ENCODE results near the gene PTPRO.
A peak's percentile ranks its signal among the peaks of the same experiment; 100 is the strongest.

The PTPRO gene

GRCh38 chr12:15458008-15458407 lies 135.7 kb downstream of the PTPRO start:
- no peak for DNase-seq

DNA sequence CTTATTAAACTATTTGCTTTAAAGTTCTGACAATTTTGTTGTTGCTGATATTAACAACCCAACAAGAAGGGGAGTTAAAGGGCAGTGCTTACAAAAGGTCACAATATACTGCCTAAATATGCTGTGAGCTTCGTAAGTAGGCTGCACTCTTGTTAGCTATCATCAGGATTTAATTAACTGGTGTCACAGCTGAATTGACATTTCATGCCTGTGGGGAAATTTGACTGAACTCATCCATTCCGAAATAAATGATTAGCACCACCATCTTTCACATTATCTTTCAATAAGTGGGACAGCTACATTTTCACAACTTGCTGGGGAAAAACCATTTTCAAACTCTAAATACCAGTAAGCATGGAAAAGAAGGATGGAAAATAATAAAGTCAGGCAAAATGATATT lies 146.6 kb downstream of the PTPRO start:
- no peak for DNase-seq

DNA sequence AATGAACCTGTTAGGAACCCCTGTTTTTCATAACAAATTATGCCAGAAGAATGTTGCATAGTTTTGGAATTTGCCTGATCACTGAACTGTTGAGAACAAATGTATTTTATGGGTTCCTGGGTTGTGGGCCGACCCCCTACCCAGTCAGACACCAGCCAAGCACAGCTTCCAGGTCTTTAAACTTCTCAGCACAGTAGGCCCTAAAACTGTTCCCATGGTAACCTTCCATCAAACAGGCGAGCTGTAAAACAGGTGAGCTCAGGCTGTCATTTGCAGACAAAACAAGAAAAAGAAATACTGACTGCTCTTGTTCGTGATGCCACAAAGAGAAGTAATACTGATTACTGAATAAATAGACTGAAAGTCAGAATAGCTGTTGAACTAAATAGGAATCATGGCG lies 147.0 kb downstream of the PTPRO start:
- no peak for DNase-seq

DNA sequence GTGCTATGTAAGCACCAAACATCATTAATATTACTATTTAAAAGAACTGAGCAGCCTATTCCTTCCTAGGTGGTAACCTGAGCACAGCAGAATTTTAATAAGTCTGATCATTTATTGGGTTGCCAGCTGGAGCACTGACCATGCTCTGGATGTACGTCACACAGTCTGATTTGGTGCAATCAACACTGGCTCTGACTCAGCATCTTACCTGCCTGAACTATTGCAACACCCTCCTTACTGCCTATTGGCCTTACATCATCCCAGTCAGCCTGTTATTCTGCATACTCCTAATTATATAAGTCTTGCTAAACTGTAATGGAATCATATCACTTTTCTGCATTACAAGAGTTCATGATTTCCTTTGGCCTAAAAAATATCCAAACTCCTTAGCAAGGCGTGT lies 149.7 kb downstream of the PTPRO start:
- DNase-seq, result no peak

DNA sequence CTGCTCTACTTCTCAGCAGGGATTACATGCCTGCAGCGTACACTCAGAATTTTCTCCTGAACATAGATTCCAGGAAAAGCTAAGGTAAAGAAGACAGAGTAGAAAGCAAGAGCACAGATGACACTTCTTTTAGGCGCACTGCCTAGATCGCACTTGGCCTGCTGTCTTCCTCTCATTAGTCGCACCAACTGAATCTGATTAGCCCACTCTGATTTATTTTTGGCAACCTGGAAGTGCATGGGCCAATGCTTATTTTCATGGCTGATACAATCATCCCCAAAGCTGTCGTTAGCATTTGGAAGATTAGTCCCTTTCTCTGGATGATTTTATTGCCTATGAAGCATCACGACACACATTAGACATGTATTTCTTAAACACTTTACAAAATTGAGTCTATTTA lies 152.5 kb downstream of the PTPRO start:
- DNase-seq, result no peak

- no peak for DNase-seq
Observed at GRCh38 chr12:15477761-15478160, 155.5 kb downstream of the PTPRO start.

DNA sequence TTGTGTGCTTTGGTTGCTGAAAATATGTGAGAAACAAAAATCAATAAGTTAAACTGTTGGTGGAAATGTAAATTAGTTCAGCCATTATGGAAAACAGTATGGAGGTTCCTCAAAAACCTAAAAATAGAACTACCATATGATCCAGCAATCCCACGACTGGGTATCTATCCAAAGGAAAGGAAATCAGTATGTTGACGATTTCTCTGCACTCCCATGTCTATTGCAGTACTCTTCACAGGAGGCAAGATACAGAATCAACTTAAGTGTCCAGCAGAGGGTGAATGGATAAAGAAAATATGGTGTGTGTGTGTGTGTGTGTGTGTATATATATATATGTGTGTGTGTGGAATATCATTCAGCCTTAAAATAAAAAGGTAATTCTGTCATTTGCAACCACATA lies 159.5 kb downstream of the PTPRO start:
- DNase-seq, result no peak

DNA sequence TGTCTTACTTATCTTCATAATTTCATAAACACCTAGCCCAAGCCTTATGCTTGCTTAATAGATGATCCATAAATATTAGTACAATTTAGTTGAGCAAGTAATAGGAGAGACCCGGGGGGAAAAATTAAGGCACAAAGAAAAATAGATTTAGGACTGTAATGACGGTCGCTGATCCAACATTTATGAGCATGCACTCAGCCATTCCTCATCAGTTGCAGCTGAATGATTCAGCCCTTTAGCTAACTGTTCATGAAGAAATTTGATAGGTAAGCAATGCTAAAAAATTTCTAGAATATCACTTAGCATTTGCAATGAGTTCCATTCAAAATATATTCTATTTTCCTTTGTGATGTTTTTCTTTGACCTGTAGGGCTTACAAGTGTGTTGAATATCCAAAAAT lies 163.2 kb downstream of the PTPRO start:
- no peak for DNase-seq

GRCh38 chr12:15486859-15487258 lies 164.6 kb downstream of the PTPRO start:
- DNase-seq, result no peak

GRCh38 chr12:15488481-15488880 lies 166.2 kb downstream of the PTPRO start:
- peak; percentile 20 for DNase-seq

DNA sequence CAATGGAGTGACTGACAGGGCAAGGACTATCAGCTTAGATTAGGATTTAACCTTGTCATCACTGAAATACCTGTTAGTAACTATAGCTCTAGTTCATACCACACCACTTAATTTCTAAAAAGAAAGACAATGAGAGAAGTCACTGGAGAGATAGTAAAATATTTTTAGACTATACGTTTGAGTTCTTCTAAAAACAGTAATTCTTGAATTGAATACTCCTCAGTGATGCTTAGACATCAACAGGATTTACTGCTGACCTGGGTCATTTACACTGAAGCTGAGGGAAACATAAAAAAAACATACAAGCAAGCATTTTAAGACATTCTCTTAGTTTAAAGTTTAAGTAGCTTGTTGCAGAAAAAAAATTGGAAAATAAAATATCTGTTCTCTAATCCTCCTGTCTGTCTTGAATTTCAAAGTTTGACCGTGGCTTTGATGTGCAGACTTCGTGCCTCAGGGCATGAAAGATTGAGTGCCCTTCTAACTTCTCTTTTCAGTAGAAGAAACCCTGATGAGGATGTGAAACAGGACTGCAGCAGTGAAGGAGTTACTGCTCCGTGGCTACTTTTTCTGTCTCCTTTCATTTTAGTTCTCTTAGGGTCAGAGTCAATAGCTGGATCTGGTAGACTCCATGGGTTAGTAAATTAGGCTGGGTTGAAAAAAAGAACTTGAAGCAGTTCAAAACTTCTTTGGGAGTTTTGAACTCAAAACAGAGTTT lies 172.2 kb downstream of the PTPRO start:
- DNase-seq, result no peak

GRCh38 chr12:15495746-15496145 lies 173.4 kb downstream of the PTPRO start:
- no peak for DNase-seq

- DNase-seq, result no peak
Observed at GRCh38 chr12:15496738-15497137, 174.4 kb downstream of the PTPRO start.

DNA sequence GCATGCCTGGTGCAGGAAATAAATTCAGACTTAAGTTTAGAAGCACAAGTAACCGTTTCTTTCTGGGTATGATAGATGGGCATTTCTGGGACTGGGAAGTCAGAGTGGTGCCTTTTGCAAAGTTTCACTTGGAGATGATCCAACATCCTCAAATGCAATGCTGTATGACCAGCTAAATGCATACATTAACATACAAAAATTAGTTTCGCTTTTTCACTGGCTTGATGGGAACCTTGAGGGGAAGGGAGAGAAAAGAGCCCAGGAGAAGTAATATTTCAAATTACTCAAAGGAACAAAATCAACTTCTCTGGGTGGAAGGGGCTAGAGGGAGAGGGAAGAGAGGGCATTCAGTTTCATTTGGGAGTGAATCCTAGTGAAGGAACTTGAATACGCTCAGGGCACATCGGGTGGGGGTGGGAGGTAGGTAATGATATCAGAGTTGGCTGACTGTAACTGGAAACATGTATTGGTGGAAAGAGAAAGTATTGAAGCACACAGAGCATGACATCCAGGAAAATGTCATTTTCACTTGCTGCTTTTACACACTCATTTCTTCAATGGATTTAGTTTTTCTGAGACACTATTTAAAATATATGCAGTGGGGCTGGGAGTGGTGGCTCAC lies 175.5 kb downstream of the PTPRO start:
- no peak for DNase-seq

DNA sequence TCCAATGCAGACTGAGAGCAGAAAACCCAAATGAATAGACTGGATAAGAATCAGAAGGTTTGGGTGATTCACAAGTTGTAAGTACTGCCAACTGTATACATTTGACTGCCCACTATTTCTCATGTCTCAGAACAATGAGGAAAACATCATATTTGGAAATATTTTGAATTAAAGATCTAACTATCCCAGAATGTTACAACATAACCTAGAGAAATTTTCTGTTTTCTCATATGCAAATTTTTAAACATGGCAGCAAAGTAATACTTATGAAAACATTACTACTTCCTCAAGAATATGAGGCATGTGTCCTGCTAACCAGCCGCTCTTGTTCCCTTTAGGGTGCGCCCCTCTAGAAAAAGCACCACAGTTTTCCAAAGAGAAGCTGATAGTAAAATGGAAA lies 179.9 kb downstream of the PTPRO start:
- DNase-seq, result no peak

DNA sequence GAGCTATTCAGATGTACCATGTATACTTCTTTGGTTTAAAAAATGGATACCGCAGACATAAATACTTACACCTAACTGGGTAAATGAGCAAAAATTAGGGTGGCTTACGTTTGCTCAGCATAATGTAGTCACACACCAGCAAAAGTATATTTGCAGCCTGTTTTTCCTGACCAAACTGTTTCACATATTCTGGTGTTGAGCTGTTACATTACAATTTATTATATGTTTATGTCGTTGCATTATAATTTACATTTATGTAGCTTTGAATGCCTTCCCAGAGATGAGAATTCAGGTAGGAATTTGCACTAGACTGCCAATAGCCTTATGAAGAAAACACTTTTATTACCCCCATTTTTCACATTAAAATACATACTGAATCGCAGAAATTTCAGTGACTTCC lies 183.3 kb downstream of the PTPRO start:
- no peak for DNase-seq

DNA sequence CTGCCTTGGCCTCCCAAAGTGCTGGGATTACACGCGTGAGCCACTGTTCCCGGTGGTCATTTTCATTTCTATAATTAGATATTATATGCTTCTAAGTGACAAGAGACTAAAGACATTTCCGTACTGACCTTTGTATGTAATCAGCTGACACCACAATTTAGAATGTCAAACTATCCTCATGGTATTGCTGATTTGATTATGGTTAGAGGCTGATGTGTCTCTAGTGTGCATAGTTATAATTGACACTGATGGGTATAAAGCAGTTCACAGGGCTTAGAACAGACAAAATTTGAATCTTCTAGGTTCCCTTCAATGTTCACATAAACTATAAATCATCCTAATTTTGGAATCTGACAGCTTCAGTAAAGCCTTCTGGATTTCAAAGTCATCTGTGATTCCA lies 192.7 kb downstream of the PTPRO start:
- DNase-seq, result no peak

- DNase-seq, result peak; percentile 19
Observed at GRCh38 chr12:15520083-15520482, 197.8 kb downstream of the PTPRO start.

DNA sequence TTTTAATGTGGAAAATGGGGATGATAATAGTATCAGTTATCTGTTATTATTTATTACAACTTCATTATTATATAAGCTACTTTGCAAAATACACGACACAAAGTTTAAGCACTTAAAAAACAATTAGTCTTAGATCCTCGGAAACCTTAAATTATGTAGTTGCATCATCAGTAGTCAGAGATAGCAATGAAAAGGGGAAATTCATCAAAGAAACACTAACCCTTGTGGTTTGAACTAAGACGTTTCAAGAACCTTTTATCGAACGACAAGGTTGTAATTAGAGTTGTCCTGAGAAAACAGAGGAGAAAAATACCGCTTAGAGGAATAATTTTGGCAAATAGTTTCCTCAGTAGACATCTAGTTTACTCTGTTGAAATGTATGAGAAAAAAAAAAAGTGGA lies 198.5 kb downstream of the PTPRO start:
- DNase-seq, result no peak

DNA sequence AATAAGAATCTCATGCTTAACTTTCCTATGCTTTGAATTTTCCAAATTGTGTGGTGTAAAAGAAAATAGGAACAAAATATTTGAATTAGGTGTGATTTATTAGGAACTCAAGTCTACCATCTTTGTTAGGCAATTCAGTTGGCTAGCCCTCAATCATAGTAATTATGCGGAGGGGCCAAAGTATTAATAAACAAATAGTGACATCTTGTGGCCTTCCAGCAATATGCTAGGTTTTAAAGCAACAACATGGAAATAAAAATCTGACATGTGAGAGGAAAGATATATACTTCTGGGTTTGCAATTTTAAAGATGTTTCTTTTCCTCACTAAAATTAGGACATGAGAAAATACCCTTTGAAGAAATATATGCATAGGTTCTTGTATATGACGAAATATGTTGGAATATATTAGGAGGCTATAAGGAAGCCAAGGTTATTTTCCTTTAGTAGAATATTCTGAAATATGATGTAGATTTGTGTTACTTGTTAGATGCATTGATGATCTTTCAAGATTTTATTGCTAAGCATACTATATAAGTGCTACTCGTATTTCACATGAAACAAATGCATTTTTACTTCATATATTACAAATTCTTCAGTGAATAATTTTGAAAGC lies 200.4 kb downstream of the PTPRO start:
- DNase-seq, result no peak

GRCh38 chr12:15525441-15525840 lies 203.1 kb downstream of the PTPRO start:
- DNase-seq, result no peak

DNA sequence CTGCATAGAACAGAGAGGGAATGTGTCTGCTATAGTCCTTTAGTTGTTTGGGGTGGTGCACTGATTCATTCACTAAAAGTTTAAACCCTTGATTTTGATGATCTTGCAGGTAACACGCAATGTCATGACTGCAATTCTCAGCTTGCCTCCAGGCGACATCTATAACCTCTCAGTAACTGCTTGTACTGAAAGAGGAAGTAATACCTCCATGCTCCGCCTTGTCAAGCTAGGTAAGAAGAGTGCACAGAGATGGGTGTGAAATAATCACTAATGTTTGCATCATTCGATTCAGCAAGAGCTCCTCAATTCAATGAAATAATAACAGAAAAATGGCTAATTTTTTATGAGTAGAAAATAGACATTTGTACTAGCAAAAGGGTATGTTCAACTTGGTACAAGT lies 203.7 kb downstream of the PTPRO start:
- no peak for DNase-seq

- no peak for DNase-seq
Observed at GRCh38 chr12:15527201-15528080, 205.1 kb downstream of the PTPRO start.

DNA sequence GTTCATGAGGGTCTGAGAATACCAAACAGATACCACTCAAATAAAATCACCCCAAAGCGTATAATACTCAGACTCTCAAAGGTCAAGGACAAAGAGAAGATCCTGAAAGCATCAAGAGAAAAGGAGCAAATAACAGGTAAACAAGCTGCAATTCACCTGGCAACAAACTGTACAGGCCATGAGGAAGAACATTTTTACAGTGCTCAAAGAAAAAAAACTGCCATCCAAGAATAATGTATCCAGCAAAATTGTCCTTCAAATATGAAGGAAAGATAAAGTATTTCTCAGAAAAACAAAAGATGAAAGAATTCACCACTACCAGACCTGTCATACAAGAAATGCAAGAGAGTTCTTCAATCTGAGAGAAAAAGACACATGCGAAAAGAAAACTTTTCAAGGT lies 206.4 kb downstream of the PTPRO start:
- no peak for DNase-seq
